Measurements from ENCODE around the gene NEDD4. TPM values are rescaled to one million over a fixed set of nuclear protein-coding genes. Genes with fewer than 3 reads are reported as not detected.

NEDD4 gene
- polyA plus RNA-seq, 1 experiment = 13.3 TPM

DNA sequence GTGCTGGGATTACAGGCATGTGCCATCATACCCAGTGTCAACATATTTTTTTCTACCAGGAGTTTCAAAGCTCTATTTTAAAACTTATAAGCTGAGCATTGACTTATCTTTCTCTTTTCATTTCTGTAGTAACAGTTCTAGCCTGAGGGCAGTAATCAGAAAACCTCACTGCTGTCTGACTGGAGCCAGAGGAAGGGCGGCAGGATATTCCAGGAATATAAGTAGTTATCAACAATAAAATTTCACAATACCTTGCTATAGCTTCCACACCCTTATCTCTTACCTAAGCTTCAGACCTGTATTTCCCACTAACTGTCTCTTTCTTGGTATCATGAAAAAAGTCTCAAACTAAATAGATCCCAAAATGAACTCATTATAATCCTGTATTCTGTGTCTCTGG lies 5.1 kb upstream of the NEDD4 start:
- Histone ChIP-seq H3K4me3 (ENCODE audit: low read depth, low read length) (no peak overlapping the region), H3K27me3 (ENCODE audit: control insufficient read depth, insufficient read depth, low read length) (no peaks in the 10 kb centered on the region), H3K36me3 (ENCODE audit: control insufficient read depth, insufficient read depth, low read length) (no peaks in the 10 kb centered on the region)
- DNase-seq (ENCODE audit: low read depth) = no peak
- ChIA-PET POLR2A (no interaction called here), CTCF (interaction anchor here (0.7 kb wide), 1 partner anchor 400 kb away, joined by 3 read pairs; no protein-coding TSS in a partner anchor)
- no peak for TF ChIP-seq CTCF (IDR thresholded peaks at IDR 0.05; ENCODE audit: insufficient read depth, low read depth, low read length)

DNA sequence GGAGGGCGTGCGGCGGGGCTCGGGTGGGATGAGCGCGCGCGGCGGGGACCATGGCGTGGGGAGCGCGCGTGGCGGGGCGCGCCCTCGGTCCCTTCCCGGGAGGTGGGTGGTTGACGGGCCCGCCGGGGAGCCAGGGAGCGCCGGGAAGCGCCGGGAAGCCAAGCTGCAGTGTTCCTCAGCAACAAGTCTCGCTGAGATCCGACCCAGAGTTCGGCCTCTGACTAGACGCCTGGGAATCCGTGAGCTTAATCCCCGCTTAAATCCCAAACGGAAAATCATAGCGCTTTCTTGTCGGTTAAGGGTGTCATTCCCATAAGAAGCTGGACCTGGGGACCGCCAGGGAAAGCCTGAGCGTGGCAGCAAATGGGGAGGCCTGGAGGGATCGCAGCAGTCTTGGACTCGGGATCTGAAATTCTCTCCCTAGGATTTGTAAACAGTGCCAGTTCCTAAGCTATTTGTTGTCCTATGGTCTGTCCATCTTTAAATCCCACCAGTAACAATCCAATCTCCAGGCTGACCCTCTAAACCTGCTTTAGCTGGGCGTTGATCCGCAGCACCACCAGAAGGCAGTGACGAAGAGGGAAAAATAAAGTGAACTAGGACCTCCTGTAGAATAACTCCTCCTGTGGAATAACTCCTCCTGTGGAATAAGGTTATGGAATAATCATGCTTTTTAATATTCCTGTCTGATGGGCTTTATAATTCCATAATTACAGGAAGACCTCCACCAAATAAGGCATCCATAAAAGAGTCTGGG lies 570 bp upstream of the NEDD4 start:
- ChIA-PET CTCF (interaction anchor here (0.7 to 1.8 kb wide), 12 partner anchors 9 to 436 kb away, joined by 3 to 10 read pairs (median 4); no protein-coding TSS in a partner anchor), POLR2A (interaction anchor here (0.6 kb wide), 1 partner anchor 21 kb away, joined by 3 read pairs; no protein-coding TSS in a partner anchor)
- DNase-seq (ENCODE audit: low read depth) = no peak
- Histone ChIP-seq H3K4me3 (ENCODE audit: low read depth, low read length) (peak overlapping the region; percentile 83), H3K36me3 (ENCODE audit: control insufficient read depth, insufficient read depth, low read length) (no peaks in the 10 kb centered on the region; the same call in 1 of the 2 replicates), H3K27me3 (ENCODE audit: control insufficient read depth, insufficient read depth, low read length) (no peaks in the 10 kb centered on the region)
- TF ChIP-seq CTCF (IDR thresholded peaks at IDR 0.05; ENCODE audit: insufficient read depth, low read depth, low read length) = peak; percentile 19; the same call in 1 of the 2 replicates

DNA sequence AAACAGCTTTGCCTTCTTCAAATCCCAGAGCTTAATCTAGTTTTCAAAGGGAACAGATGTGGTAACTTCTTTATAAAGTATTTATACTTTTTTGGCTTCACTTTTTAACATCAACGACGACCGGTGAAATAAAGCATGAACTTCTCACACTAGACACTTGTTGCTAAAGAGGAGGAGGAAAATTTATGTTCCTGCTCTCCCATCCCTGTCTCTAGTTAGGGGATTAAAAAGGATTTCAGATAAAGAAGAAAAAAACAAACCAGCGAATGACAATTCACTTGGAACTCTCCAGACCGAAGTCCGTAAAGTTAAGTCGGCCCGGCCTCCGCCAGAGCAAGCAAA lies 672 bp downstream of the NEDD4 start:
- no peaks in the 10 kb centered on the region; the same call in 1 of the 2 replicates for H3K36me3 ChIP-seq (ENCODE audit: control insufficient read depth, insufficient read depth, low read length)
- DNase-seq (ENCODE audit: low read depth) = no peak
- POLR2A ChIA-PET = no interaction called here
- CTCF ChIA-PET = interaction anchor here (0.6 to 1.8 kb wide), 7 partner anchors 26 to 204 kb away, joined by 3 to 10 read pairs (median 4); no protein-coding TSS in a partner anchor
- peak overlapping the region; percentile 83 for H3K4me3 ChIP-seq (ENCODE audit: low read depth, low read length)
- no peaks in the 10 kb centered on the region for H3K27me3 ChIP-seq (ENCODE audit: control insufficient read depth, insufficient read depth, low read length)
- no peak for TF ChIP-seq CTCF (IDR thresholded peaks at IDR 0.05; ENCODE audit: insufficient read depth, low read depth, low read length)

- H3K36me3 ChIP-seq (ENCODE audit: control insufficient read depth, insufficient read depth, low read length) = no peaks in the 10 kb centered on the region; the same call in 1 of the 2 replicates
- no peak for DNase-seq (ENCODE audit: low read depth)
- no peaks in the 10 kb centered on the region for H3K27me3 ChIP-seq (ENCODE audit: control insufficient read depth, insufficient read depth, low read length)
- POLR2A ChIA-PET = no interaction called here
- peak overlapping the region; percentile 83 for H3K4me3 ChIP-seq (ENCODE audit: low read depth, low read length)
- TF ChIP-seq CTCF (IDR thresholded peaks at IDR 0.05; ENCODE audit: insufficient read depth, low read depth, low read length) = no peak
- CTCF ChIA-PET = interaction anchor here (0.7 to 1.8 kb wide), 7 partner anchors 26 to 253 kb away, joined by 3 to 10 read pairs (median 4); no protein-coding TSS in a partner anchor
These were observed 1.3 kb downstream of the NEDD4 start for GRCh38 chr15:55991802-55992768.
